ENCODE data around the gene DYNC1H1.

The DYNC1H1 gene

DNA sequence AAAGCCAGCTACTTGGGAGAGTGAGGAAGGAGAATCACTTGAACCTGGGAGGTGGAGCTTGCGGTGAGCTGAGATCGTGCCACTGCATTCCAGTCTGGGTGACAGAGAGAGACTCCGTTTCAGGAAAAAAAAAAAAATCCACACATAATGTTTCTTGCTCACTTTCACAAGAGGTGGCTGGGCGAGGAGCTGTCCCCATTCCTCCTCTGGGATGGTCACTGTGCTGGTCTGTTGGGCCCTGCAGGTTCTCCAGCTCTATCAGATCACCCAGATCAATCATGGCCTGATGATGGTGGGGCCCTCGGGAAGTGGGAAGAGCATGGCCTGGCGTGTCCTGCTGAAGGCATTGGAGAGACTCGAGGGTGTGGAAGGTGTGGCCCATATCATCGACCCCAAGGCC, 47.3 kb downstream of the DYNC1H1 start:
- Histone ChIP-seq H3K4me3 (ENCODE audit: severe bottlenecking) (no peak overlapping the region), H3K9me3 (ENCODE audit: severe bottlenecking) (no peaks in the 10 kb centered on the region), H3K4me1 (ENCODE audit: insufficient read depth, poor library complexity, severe bottlenecking) (no peaks in the 10 kb centered on the region), H3K27ac (ENCODE audit: poor library complexity, severe bottlenecking) (no peak overlapping the region), H3K36me3 (ENCODE audit: low read depth) (peaks cover 100% of the 10 kb centered on the region), H3K27me3 (ENCODE audit: insufficient read depth, poor library complexity, severe bottlenecking) (no peaks in the 10 kb centered on the region)
- DNase-seq (ENCODE audit: low spot score): no peak
- ATAC-seq (ENCODE audit: low read depth): no peak
- TF ChIP-seq, protein P1, sequence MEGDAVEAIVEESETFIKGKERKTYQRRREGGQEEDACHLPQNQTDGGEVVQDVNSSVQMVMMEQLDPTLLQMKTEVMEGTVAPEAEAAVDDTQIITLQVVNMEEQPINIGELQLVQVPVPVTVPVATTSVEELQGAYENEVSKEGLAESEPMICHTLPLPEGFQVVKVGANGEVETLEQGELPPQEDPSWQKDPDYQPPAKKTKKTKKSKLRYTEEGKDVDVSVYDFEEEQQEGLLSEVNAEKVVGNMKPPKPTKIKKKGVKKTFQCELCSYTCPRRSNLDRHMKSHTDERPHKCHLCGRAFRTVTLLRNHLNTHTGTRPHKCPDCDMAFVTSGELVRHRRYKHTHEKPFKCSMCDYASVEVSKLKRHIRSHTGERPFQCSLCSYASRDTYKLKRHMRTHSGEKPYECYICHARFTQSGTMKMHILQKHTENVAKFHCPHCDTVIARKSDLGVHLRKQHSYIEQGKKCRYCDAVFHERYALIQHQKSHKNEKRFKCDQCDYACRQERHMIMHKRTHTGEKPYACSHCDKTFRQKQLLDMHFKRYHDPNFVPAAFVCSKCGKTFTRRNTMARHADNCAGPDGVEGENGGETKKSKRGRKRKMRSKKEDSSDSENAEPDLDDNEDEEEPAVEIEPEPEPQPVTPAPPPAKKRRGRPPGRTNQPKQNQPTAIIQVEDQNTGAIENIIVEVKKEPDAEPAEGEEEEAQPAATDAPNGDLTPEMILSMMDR (IDR thresholded peaks at IDR 0.05; ENCODE audit: poor library complexity, severe bottlenecking): no peak

- peaks cover 100% of the 10 kb centered on the region for H3K36me3 ChIP-seq (ENCODE audit: low read depth)
- TF ChIP-seq, protein P1 (IDR thresholded peaks at IDR 0.05; ENCODE audit: poor library complexity, severe bottlenecking): no peak
- DNase-seq (ENCODE audit: low spot score) (no peak), ATAC-seq (ENCODE audit: low read depth) (no peak)
- H3K9me3 ChIP-seq (ENCODE audit: severe bottlenecking): no peaks in the 10 kb centered on the region
- no peak overlapping the region for H3K4me3 ChIP-seq (ENCODE audit: severe bottlenecking)
- H3K27ac ChIP-seq (ENCODE audit: poor library complexity, severe bottlenecking): no peak overlapping the region
- no peaks in the 10 kb centered on the region for H3K4me1 ChIP-seq (ENCODE audit: insufficient read depth, poor library complexity, severe bottlenecking)
- H3K27me3 ChIP-seq (ENCODE audit: insufficient read depth, poor library complexity, severe bottlenecking): no peaks in the 10 kb centered on the region
These were observed 48.0 kb downstream of the DYNC1H1 start for GRCh38 chr14:102012336-102012735.

DNA sequence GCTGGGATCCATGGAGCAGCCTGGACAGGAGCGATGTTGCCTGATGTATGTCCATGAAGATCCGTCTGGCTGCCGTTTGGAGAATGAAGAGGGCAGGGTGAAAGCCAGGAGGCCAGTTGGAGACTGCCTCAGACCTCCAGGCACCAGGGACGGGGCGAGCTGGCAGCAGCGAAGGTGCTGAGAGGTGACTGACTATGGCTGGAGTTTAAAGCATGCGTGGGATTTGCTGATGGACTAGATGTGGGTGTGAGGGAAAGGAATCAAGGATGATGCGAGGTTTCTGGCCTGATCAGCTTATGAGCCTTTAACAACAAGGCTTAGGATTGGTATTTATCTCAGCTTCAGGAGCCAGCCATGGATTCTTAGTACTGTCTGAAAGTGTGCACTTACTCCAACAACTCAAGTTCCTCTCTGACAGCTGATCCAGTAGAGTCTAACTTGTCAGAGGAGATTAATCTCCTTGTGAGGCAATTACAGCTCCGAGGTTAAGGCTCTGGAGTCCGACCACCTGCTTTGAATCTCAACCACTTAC, 49.4 kb downstream of the DYNC1H1 start:
- no peaks in the 10 kb centered on the region for H3K27me3 ChIP-seq (ENCODE audit: insufficient read depth, poor library complexity, severe bottlenecking)
- H3K27ac ChIP-seq (ENCODE audit: poor library complexity, severe bottlenecking): no peak overlapping the region
- H3K36me3 ChIP-seq (ENCODE audit: low read depth): peaks cover 100% of the 10 kb centered on the region
- no peak overlapping the region for H3K4me3 ChIP-seq (ENCODE audit: severe bottlenecking)
- H3K9me3 ChIP-seq (ENCODE audit: severe bottlenecking): no peaks in the 10 kb centered on the region
- H3K4me1 ChIP-seq (ENCODE audit: insufficient read depth, poor library complexity, severe bottlenecking): no peaks in the 10 kb centered on the region
- ATAC-seq (ENCODE audit: low read depth) (no peak; the same call in 1 of the 3 replicates), DNase-seq (ENCODE audit: low spot score) (no peak)
- TF ChIP-seq, protein P1 (IDR thresholded peaks at IDR 0.05; ENCODE audit: poor library complexity, severe bottlenecking): no peak

DNA sequence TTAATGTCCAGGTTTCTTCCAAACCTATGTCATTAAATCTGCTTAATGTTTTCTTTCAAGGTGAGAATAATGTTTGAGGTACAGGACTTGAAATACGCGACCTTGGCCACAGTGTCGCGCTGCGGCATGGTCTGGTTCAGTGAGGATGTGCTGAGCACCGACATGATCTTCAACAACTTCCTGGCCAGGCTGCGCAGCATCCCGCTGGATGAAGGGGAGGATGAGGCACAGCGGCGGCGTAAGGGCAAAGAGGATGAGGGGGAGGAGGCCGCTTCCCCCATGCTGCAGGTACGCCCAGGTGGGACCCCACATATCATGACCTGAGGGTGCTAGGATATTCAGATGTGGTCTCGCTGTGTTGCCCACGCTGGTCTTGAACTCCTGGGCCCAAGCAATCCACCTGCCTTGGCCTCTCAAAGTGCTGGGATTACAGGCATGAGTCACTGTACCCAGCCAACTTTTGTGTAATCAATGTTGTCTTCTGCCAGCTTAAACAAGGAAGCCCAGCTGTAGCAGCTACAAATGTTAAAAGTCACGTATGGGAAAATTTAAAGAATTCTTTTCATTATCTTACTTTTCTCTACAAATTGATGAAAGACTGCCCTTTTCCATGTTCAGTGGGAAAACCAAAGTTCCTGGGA, 50.8 kb downstream of the DYNC1H1 start:
- no peaks in the 10 kb centered on the region for H3K27me3 ChIP-seq (ENCODE audit: insufficient read depth, poor library complexity, severe bottlenecking)
- H3K4me3 ChIP-seq (ENCODE audit: severe bottlenecking): no peak overlapping the region
- H3K27ac ChIP-seq (ENCODE audit: poor library complexity, severe bottlenecking): no peak overlapping the region
- H3K4me1 ChIP-seq (ENCODE audit: insufficient read depth, poor library complexity, severe bottlenecking): no peaks in the 10 kb centered on the region
- ATAC-seq (ENCODE audit: low read depth) (no peak), DNase-seq (ENCODE audit: low spot score) (no peak)
- no peaks in the 10 kb centered on the region for H3K9me3 ChIP-seq (ENCODE audit: severe bottlenecking)
- H3K36me3 ChIP-seq (ENCODE audit: low read depth): peaks cover 100% of the 10 kb centered on the region
- TF ChIP-seq, protein P1 (IDR thresholded peaks at IDR 0.05; ENCODE audit: poor library complexity, severe bottlenecking): no peak

DNA sequence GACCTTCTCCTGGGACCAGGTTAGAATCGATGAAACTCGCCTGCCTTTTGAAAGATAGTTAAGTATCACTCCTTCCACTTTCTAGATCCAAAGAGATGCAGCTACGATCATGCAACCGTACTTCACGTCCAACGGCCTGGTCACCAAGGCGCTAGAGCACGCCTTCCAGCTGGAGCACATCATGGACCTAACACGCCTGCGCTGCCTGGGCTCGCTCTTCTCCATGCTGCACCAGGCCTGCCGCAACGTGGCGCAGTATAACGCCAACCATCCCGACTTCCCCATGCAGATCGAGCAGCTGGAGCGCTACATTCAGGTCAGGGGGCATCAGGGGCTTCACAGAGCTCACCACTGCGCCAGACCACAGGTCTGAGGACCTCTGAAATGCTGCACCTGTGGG, 51.4 kb downstream of the DYNC1H1 start:
- H3K4me3 ChIP-seq (ENCODE audit: severe bottlenecking): no peak overlapping the region
- no peaks in the 10 kb centered on the region for H3K27me3 ChIP-seq (ENCODE audit: insufficient read depth, poor library complexity, severe bottlenecking)
- DNase-seq (ENCODE audit: low spot score) (no peak), ATAC-seq (ENCODE audit: low read depth) (no peak)
- TF ChIP-seq, protein P1 (IDR thresholded peaks at IDR 0.05; ENCODE audit: poor library complexity, severe bottlenecking): no peak
- peaks cover 100% of the 10 kb centered on the region for H3K36me3 ChIP-seq (ENCODE audit: low read depth)
- H3K4me1 ChIP-seq (ENCODE audit: insufficient read depth, poor library complexity, severe bottlenecking): no peaks in the 10 kb centered on the region
- H3K27ac ChIP-seq (ENCODE audit: poor library complexity, severe bottlenecking): no peak overlapping the region
- H3K9me3 ChIP-seq (ENCODE audit: severe bottlenecking): no peaks in the 10 kb centered on the region

Measured in RWPE2 (cell line).